HG03571 (cell line): Measurements from ENCODE around the gene DLX6.

Experiments
- ATAC-seq: cut with Tn5 transposase; IDR thresholded peaks from one replicate; pipeline ENCODE4 v1.9.1; 2021; ENCODE audit not compliant: unreplicated experiment

Gene DLX6

GRCh38 chr7:96995406-96996110 lies 9.8 kb upstream of the DLX6 start:
- ATAC-seq = no peak

GRCh38 chr7:96996111-96996957 lies 9.0 kb upstream of the DLX6 start:
- no peak for ATAC-seq

- ATAC-seq = no peak
Observed at GRCh38 chr7:96996958-96997511, 8.3 kb upstream of the DLX6 start.

- ATAC-seq = no peak
Observed at GRCh38 chr7:96997512-96998032, 7.8 kb upstream of the DLX6 start.

GRCh38 chr7:96998333-96998732 lies 7.0 kb upstream of the DLX6 start:
- no peak for ATAC-seq

GRCh38 chr7:96998744-96999143 lies 6.6 kb upstream of the DLX6 start:
- ATAC-seq = no peak

GRCh38 chr7:97001221-97001620 lies 4.1 kb upstream of the DLX6 start:
- no peak for ATAC-seq

- no peak for ATAC-seq
Observed at GRCh38 chr7:97001656-97002554, 3.4 kb upstream of the DLX6 start.

GRCh38 chr7:97002555-97003261 lies 2.6 kb upstream of the DLX6 start:
- ATAC-seq = no peak

- no peak for ATAC-seq
Observed at GRCh38 chr7:97003262-97004246, 1.8 kb upstream of the DLX6 start.

- no peak for ATAC-seq
Observed at GRCh38 chr7:97004247-97005182, 838 bp upstream of the DLX6 start.

GRCh38 chr7:97006055-97006815 lies 882 bp downstream of the DLX6 start:
- no peak for ATAC-seq

- no peak for ATAC-seq
Observed at GRCh38 chr7:97006816-97007582, 1.6 kb downstream of the DLX6 start.

- ATAC-seq = no peak
Observed at GRCh38 chr7:97007583-97007861, 2.2 kb downstream of the DLX6 start.

GRCh38 chr7:97008275-97008917 lies 3.0 kb downstream of the DLX6 start:
- no peak for ATAC-seq
